ENCODE data around the gene SORCS1. TPM values are rescaled to one million over a fixed set of nuclear protein-coding genes. Genes with fewer than 3 reads are reported as not detected.

Gene SORCS1
- total and polyA plus RNA-seq, 2 of the 8 experiments (the other 6 are each of a cell fraction or from before 2014, with no cell fraction given) = 4.1 to 4.6 TPM

DNA sequence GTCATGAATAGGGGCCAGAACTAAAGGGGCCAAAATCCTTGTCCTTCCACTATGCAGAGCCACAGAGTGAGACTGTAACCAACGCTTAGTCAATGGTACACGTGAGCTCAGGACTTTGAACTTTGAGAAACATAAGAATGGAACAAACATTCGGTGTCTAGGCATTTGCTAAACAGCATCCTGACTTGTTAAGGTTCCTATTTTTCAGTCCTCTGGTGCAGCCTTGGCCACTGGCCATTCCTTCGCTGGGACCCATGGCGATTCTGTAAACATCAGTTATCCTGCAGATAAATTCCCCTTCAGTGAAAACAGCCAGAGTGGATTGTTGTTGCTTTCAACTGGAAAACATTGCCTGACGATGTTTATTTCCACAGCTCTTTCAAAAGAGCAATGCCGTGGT, 266.8 kb downstream of the SORCS1 start:
- Histone ChIP-seq H3K56ac (replicated peaks; ENCODE audit: insufficient read length, low read depth, low read length) (no peak overlapping the region), H3K36me3 (ENCODE audit: control insufficient read depth in 2 of 4, insufficient read depth in 4 of 4, low read length in 3 of 4) (no peaks in the 10 kb centered on the region), H3K23me2 (ENCODE audit: low read depth, low read length) (no peaks in the 10 kb centered on the region; the same call in 1 of the 2 replicates), H2BK15ac (ENCODE audit: low read length) (no peak overlapping the region), H3K9ac (replicated peaks in 1 of 4; ENCODE audit: extremely low read depth in 1 of 4, low read depth in 3 of 4, low read length in 3 of 4) (no peak overlapping the region), H3K23ac (ENCODE audit: insufficient read length) (no peak overlapping the region), H3K4ac (replicated peaks; ENCODE audit: insufficient read length, low read depth, low read length) (no peak overlapping the region), H4K91ac (replicated peaks; ENCODE audit: insufficient read length, low read length) (no peak overlapping the region), H3K27me3 (replicated peaks in 1 of 4; ENCODE audit: control insufficient read depth in 3 of 4, extremely low read depth in 1 of 4, insufficient read depth in 3 of 4, low read length in 3 of 4) (no peaks in the 10 kb centered on the region), H2BK5ac (ENCODE audit: low read depth, low read length) (no peak overlapping the region), H3K18ac (ENCODE audit: extremely low read depth, low read length) (no peak overlapping the region), H4K5ac (ENCODE audit: insufficient read length, low read depth, low read length) (no peak overlapping the region), H3K9me3 (ENCODE audit: insufficient read depth in 2 of 2, low read depth in 1 of 2, low read length in 1 of 2) (no peaks in the 10 kb centered on the region), H3K79me2 (ENCODE audit: control insufficient read depth in 1 of 2, insufficient read depth in 2 of 2, low read length in 2 of 2) (no peaks in the 10 kb centered on the region), H2AFZ (ENCODE audit: low read length) (no peak overlapping the region), H4K8ac (ENCODE audit: extremely low read depth, insufficient read depth, low read length) (no peak overlapping the region), H4K20me1 (replicated peaks in 1 of 2; ENCODE audit: control insufficient read depth in 1 of 2, insufficient read depth in 2 of 2, low read length in 2 of 2) (no peaks in the 10 kb centered on the region), H2AK5ac (ENCODE audit: low read depth, low read length) (no peak overlapping the region), H3K79me1 (ENCODE audit: low read depth, low read length) (no peaks in the 10 kb centered on the region), H3K4me1 (replicated peaks in 1 of 4; ENCODE audit: control insufficient read depth in 3 of 4, insufficient read depth in 4 of 4, low read length in 3 of 4) (no peaks in the 10 kb centered on the region), H3K14ac (ENCODE audit: insufficient read length) (no peak overlapping the region), H3K27ac (ENCODE audit: low read depth, low read length) (no peak overlapping the region), H3K4me2 (ENCODE audit: insufficient read depth in 1 of 2, low read depth in 2 of 2, low read length in 2 of 2) (no peak overlapping the region), H2BK20ac (ENCODE audit: low read length) (no peak overlapping the region), H3K4me3 (ENCODE audit: extremely low read depth in 1 of 4, insufficient read depth in 2 of 4, low read depth in 3 of 4, low read length in 4 of 4) (no peak overlapping the region), H2BK120ac (replicated peaks; ENCODE audit: low read depth, low read length) (no peak overlapping the region), H2BK12ac (ENCODE audit: low read depth, low read length) (no peak overlapping the region)
- POLR2A ChIA-PET (ENCODE audit: partially characterized antibody) = no interaction called here
- 82% methylated on average over 7 of the region's 7 CpGs; no CpG with 5 or more reads in 1 of the 2 experiments for WGBS, 2 experiments (ENCODE audit: extremely low coverage in 1 of 2, insufficient coverage in 1 of 2, insufficient read length in 1 of 2, insufficient replicate concordance in 2 of 2, low coverage in 1 of 2, low lambda C conversion rate in 2 of 2, missing lambda C conversion rate in 1 of 2)
- CTCF ChIA-PET (ENCODE audit: partially characterized antibody) = interaction anchor here (0.6 kb wide), 1 partner anchor 258 kb away, joined by 3 read pairs; no protein-coding TSS in a partner anchor
- no peak for DNase-seq (ENCODE audit: low read depth in 1 of 2, low spot score in 2 of 2)
- FAIRE-seq = no peak
- TF ChIP-seq GABPA (IDR thresholded peaks at IDR 0.05; ENCODE audit: borderline replicate concordance, insufficient read depth, low read length) (no peak), CHD2 (IDR thresholded peaks at IDR 0.05; ENCODE audit: low read length) (no peak), RFX5 (IDR thresholded peaks at IDR 0.05; ENCODE audit: borderline replicate concordance, low read depth, low read length) (no peak), MAFK (IDR thresholded peaks at IDR 0.05; ENCODE audit: low read depth, low read length) (no peak), BACH1 (IDR thresholded peaks at IDR 0.05; ENCODE audit: low read length) (no peak), RNF2 (IDR thresholded peaks at IDR 0.05; ENCODE audit: borderline replicate concordance, low read depth, low read length, missing control alignments, poor library complexity, severe bottlenecking) (no peak), ASH2L (IDR thresholded peaks at IDR 0.05; ENCODE audit: low read length) (no peak), SUZ12 (IDR thresholded peaks at IDR 0.05; ENCODE audit: low read length) (no peak), TCF12 (IDR thresholded peaks at IDR 0.05; ENCODE audit: low read depth, low read length) (no peak), HDAC2 (IDR thresholded peaks at IDR 0.05; ENCODE audit: borderline replicate concordance in 1 of 2, low read depth in 2 of 2, low read length in 2 of 2) (no peak), SP1 (IDR thresholded peaks at IDR 0.05; ENCODE audit: low read depth, low read length) (no peak)
- TF ChIP-seq, protein P1, sequence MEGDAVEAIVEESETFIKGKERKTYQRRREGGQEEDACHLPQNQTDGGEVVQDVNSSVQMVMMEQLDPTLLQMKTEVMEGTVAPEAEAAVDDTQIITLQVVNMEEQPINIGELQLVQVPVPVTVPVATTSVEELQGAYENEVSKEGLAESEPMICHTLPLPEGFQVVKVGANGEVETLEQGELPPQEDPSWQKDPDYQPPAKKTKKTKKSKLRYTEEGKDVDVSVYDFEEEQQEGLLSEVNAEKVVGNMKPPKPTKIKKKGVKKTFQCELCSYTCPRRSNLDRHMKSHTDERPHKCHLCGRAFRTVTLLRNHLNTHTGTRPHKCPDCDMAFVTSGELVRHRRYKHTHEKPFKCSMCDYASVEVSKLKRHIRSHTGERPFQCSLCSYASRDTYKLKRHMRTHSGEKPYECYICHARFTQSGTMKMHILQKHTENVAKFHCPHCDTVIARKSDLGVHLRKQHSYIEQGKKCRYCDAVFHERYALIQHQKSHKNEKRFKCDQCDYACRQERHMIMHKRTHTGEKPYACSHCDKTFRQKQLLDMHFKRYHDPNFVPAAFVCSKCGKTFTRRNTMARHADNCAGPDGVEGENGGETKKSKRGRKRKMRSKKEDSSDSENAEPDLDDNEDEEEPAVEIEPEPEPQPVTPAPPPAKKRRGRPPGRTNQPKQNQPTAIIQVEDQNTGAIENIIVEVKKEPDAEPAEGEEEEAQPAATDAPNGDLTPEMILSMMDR (IDR thresholded peaks at IDR 0.05; ENCODE audit: control extremely low read depth in 1 of 3, insufficient read depth in 1 of 3, low read depth in 1 of 3, low read length in 3 of 3) = no peak
